H1 (cell line): Measurements from ENCODE around the gene CHCHD1. TPM values are rescaled to one million over a fixed set of nuclear protein-coding genes. Genes with fewer than 3 reads are reported as not detected.

Source experiments
- CEBPB ChIP-seq: IDR thresholded peaks from 2 replicates; pipeline ENCODE4 v1.6.1; 2012; ENCODE audit warnings: low read depth, low read length
- EZH2 ChIP-seq: fragments of 200-600 bp; sonication (generic); IDR thresholded peaks from 2 replicates; pipeline ENCODE4 v1.7.1; 2012; ENCODE audit warnings: low read depth, mild to moderate bottlenecking, moderate library complexity, low read length, inconsistent platforms; ENCODE audit not compliant: severe bottlenecking
- HDAC2 ChIP-seq, 2 experiments: fragments of 300-600 bp in 1 of 2; sonication (generic) in 1 of 2; IDR thresholded peaks; 2 replicates each; pipeline ENCODE4 v1.6.1; 2011 to 2012; ENCODE audit warnings: low read depth in 2 of 2, low read length in 2 of 2, mild to moderate bottlenecking in 2 of 2, moderate library complexity in 2 of 2, borderline replicate concordance in 1 of 2, inconsistent platforms in 1 of 2
- SAP30 ChIP-seq: fragments of 300-600 bp; sonication (generic); IDR thresholded peaks from 2 replicates; pipeline ENCODE4 v1.7.1; 2012; ENCODE audit warnings: low read length, moderate library complexity, mild to moderate bottlenecking, inconsistent platforms; ENCODE audit not compliant: insufficient read depth, insufficient replicate concordance
- SIN3A ChIP-seq, 2 experiments: IDR thresholded peaks in 1 of 2; conservative IDR thresholded peaks in 1 of 2; 2 replicates each; pipeline ENCODE4 v1.6.1; 2011 to 2012; ENCODE audit warnings: low read length in 2 of 2, improper control_type of control experiment in 1 of 2, low read depth in 1 of 2, mild to moderate bottlenecking in 1 of 2
- TAF1 ChIP-seq: IDR thresholded peaks from 2 replicates; pipeline ENCODE4 v1.6.1; 2011; ENCODE audit warnings: mild to moderate bottlenecking, low read depth, low read length
- TBP ChIP-seq: IDR thresholded peaks from 2 replicates; pipeline ENCODE4 v1.6.1; 2011; ENCODE audit warnings: low read depth, low read length, improper control_type of control experiment
- polyA plus RNA-seq, 7 experiments: library from polyadenylated mRNA; depleted of rRNA in 3 of 7; stranded (reverse) in 5 of 7; unstranded in 2 of 7; fragments of >200 nt in 5 of 7; fragments of 200-250 nt in 2 of 7; gene quantifications; 1 replicate in 5 of 7; 2 replicates in 1 of 7; 4 replicates in 1 of 7; pipeline versions ENCODE4 v1.2.1 to v1.2.3, GENCODE V29; 2011 to 2013; ENCODE audit warnings: missing spikeins in 2 of 7, mixed read lengths in 2 of 7
- total RNA-seq: library from RNA; stranded (reverse); fragmentation: NEBNext Ultra II Directional; extraction: Animal tissue kit (Norgen Biotek cat#: 25700); gene quantifications from 2 replicates; pipeline ENCODE4 v1.2.1, GENCODE V29; 2021
- TF ChIP-seq, protein P1 (sequence below): fragments of 300-600 bp; sonication (generic); IDR thresholded peaks from 2 replicates; pipeline ENCODE4 v1.7.1; 2012; ENCODE audit warnings: low read length, moderate library complexity, mild to moderate bottlenecking, inconsistent platforms; ENCODE audit not compliant: insufficient replicate concordance
- TF ChIP-seq, protein P2 (sequence below): IDR thresholded peaks from 2 replicates; pipeline ENCODE4 v1.6.1; 2012; ENCODE audit warnings: inconsistent platforms

Gene CHCHD1
- total and polyA plus RNA-seq, 2 of the 8 experiments (the other 6 are each of a cell fraction or from before 2014, with no cell fraction given): 44.9 to 58.1 TPM

DNA sequence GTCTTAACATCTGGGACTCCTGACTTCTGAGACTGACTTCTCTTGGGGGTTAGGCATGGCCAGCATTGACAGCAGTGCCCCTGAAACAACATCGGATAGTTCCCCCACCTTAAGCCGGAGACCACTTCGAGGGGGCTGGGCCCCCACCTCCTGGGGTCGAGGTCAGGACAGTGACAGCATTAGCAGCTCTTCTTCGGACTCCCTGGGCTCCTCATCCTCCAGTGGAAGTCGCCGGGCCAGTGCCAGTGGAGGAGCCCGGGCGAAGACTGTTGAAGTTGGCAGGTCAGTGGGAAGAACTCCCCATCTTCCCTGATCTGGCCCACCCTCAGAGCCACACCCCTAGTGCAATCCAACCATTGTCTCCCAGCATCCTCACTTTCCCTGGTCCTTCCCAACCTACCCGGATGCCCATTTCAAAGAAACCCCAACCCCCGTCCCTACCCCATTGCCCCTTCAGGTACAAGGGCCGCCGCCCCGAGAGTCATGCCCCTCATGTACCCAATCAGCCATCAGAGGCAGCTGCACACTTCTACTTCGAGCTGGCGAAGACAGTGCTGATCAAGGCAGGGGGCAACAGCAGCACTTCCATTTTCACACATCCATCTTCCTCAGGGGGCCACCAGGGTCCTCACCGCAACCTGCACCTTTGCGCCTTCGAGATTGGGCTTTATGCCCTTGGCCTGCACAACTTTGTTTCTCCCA lies 15.6 kb downstream of the CHCHD1 start (continued):
- TF ChIP-seq, protein P1, sequence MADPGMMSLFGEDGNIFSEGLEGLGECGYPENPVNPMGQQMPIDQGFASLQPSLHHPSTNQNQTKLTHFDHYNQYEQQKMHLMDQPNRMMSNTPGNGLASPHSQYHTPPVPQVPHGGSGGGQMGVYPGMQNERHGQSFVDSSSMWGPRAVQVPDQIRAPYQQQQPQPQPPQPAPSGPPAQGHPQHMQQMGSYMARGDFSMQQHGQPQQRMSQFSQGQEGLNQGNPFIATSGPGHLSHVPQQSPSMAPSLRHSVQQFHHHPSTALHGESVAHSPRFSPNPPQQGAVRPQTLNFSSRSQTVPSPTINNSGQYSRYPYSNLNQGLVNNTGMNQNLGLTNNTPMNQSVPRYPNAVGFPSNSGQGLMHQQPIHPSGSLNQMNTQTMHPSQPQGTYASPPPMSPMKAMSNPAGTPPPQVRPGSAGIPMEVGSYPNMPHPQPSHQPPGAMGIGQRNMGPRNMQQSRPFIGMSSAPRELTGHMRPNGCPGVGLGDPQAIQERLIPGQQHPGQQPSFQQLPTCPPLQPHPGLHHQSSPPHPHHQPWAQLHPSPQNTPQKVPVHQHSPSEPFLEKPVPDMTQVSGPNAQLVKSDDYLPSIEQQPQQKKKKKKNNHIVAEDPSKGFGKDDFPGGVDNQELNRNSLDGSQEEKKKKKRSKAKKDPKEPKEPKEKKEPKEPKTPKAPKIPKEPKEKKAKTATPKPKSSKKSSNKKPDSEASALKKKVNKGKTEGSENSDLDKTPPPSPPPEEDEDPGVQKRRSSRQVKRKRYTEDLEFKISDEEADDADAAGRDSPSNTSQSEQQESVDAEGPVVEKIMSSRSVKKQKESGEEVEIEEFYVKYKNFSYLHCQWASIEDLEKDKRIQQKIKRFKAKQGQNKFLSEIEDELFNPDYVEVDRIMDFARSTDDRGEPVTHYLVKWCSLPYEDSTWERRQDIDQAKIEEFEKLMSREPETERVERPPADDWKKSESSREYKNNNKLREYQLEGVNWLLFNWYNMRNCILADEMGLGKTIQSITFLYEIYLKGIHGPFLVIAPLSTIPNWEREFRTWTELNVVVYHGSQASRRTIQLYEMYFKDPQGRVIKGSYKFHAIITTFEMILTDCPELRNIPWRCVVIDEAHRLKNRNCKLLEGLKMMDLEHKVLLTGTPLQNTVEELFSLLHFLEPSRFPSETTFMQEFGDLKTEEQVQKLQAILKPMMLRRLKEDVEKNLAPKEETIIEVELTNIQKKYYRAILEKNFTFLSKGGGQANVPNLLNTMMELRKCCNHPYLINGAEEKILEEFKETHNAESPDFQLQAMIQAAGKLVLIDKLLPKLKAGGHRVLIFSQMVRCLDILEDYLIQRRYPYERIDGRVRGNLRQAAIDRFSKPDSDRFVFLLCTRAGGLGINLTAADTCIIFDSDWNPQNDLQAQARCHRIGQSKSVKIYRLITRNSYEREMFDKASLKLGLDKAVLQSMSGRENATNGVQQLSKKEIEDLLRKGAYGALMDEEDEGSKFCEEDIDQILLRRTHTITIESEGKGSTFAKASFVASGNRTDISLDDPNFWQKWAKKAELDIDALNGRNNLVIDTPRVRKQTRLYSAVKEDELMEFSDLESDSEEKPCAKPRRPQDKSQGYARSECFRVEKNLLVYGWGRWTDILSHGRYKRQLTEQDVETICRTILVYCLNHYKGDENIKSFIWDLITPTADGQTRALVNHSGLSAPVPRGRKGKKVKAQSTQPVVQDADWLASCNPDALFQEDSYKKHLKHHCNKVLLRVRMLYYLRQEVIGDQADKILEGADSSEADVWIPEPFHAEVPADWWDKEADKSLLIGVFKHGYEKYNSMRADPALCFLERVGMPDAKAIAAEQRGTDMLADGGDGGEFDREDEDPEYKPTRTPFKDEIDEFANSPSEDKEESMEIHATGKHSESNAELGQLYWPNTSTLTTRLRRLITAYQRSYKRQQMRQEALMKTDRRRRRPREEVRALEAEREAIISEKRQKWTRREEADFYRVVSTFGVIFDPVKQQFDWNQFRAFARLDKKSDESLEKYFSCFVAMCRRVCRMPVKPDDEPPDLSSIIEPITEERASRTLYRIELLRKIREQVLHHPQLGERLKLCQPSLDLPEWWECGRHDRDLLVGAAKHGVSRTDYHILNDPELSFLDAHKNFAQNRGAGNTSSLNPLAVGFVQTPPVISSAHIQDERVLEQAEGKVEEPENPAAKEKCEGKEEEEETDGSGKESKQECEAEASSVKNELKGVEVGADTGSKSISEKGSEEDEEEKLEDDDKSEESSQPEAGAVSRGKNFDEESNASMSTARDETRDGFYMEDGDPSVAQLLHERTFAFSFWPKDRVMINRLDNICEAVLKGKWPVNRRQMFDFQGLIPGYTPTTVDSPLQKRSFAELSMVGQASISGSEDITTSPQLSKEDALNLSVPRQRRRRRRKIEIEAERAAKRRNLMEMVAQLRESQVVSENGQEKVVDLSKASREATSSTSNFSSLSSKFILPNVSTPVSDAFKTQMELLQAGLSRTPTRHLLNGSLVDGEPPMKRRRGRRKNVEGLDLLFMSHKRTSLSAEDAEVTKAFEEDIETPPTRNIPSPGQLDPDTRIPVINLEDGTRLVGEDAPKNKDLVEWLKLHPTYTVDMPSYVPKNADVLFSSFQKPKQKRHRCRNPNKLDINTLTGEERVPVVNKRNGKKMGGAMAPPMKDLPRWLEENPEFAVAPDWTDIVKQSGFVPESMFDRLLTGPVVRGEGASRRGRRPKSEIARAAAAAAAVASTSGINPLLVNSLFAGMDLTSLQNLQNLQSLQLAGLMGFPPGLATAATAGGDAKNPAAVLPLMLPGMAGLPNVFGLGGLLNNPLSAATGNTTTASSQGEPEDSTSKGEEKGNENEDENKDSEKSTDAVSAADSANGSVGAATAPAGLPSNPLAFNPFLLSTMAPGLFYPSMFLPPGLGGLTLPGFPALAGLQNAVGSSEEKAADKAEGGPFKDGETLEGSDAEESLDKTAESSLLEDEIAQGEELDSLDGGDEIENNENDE: no peak
- TF ChIP-seq CEBPB (no peak), TAF1 (no peak), TBP (no peak), EZH2 (no peak), SIN3A (conservative IDR thresholded peaks at IDR 0.05 in 1 of 2, IDR thresholded peaks at IDR 0.05 in 1 of 2; ENCODE audit: low read depth in 1 of 2, low read length in 2 of 2) (no peak), SAP30 (no peak), HDAC2 (IDR thresholded peaks at IDR 0.05; ENCODE audit: borderline replicate concordance in 1 of 2, low read depth in 2 of 2, low read length in 2 of 2) (no peak)
- TF ChIP-seq, protein P2, sequence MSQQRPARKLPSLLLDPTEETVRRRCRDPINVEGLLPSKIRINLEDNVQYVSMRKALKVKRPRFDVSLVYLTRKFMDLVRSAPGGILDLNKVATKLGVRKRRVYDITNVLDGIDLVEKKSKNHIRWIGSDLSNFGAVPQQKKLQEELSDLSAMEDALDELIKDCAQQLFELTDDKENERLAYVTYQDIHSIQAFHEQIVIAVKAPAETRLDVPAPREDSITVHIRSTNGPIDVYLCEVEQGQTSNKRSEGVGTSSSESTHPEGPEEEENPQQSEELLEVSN: no peak
